Esophagus squamous epithelium (tissue), 5 donors: ENCODE data around the gene CMTM7. TPM values are rescaled to one million over a fixed set of nuclear protein-coding genes. Genes with fewer than 3 reads are reported as not detected.

ENCODE experiments used
- DNase-seq: peaks from one replicate; lab custom pipeline; 2025; lab: John Stamatoyannopoulos, UW
- H3K27ac ChIP-seq, 4 donors: fragments of 200-600 bp; sonication (generic); one replicate each; pipeline ENCODE4 v1.5.1; 2016 to 2019; ENCODE audit warnings: mild to moderate bottlenecking in 1 of 4
- H3K27me3 ChIP-seq, 4 donors: fragments of 200-600 bp; sonication (generic); 1 replicate in 3 of 4; 2 replicates in 1 of 4; pipeline versions ENCODE4 v1.5.1 to v1.6.0; 2017 to 2021; ENCODE audit warnings: antibody characterized with exemption in 1 of 4
- H3K36me3 ChIP-seq, 3 donors: fragments of 200-600 bp; sonication (generic); one replicate each; pipeline ENCODE4 v1.5.1; 2016 to 2019
- H3K4me1 ChIP-seq, 3 donors: fragments of 200-600 bp; sonication (generic); one replicate each; pipeline ENCODE4 v1.5.1; 2017 to 2019
- H3K4me3 ChIP-seq, 4 donors: fragments of 200-600 bp; sonication (generic); 1 replicate in 3 of 4; 2 replicates in 1 of 4; pipeline ENCODE4 v1.5.1; 2016 to 2019; ENCODE audit warnings: mild to moderate bottlenecking in 2 of 4, moderate library complexity in 1 of 4
- H3K9me3 ChIP-seq, 3 donors: fragments of 200-600 bp; sonication (generic); one replicate each; pipeline ENCODE4 v1.5.1; 2016 to 2019
- POLR2A ChIP-seq, 4 donors: fragments of 450-650 bp; IDR thresholded peaks; one replicate each; pipeline ENCODE4 v1.6.1; 2017; ENCODE audit warnings: antibody characterized with exemption in 4 of 4, mild to moderate bottlenecking in 4 of 4, moderate library complexity in 3 of 4
- WGBS, 2 donors: methylation state at CpG; one replicate each; pipeline ENCODE4 v1.1.5; 2018; 5-methylcytosine and 5-hydroxymethylcytosine counted together
- intact Hi-C: fragments of 100-400 bp; cut with DNase I; formaldehyde crosslinking; loops from one replicate; pipeline ENCODE4 v1.15.0; 2022
- total RNA-seq, 4 donors: library from RNA; depleted of rRNA; stranded (reverse); fragments of >200 nt; gene quantifications; one replicate each; pipeline ENCODE4 v1.1.0, GENCODE V29; 2016
- TF ChIP-seq, protein P1 (sequence below), 6 experiments: fragments of 450-650 bp in 4 of 6; fragments of 200-600 bp in 2 of 6; sonication (generic) in 2 of 6; IDR thresholded peaks; one replicate each; pipeline ENCODE4 v1.5.1; 2016 to 2019; ENCODE audit warnings: antibody characterized with exemption in 6 of 6, mild to moderate bottlenecking in 4 of 6, moderate library complexity in 4 of 6
- donor health status: DM: yes; HTN: yes; CAD: no.

The CMTM7 gene
- total RNA-seq, 4 donors from 2014 or later, result 0.35 to 6.7 (median 3.0) TPM; not detected in 1

DNA sequence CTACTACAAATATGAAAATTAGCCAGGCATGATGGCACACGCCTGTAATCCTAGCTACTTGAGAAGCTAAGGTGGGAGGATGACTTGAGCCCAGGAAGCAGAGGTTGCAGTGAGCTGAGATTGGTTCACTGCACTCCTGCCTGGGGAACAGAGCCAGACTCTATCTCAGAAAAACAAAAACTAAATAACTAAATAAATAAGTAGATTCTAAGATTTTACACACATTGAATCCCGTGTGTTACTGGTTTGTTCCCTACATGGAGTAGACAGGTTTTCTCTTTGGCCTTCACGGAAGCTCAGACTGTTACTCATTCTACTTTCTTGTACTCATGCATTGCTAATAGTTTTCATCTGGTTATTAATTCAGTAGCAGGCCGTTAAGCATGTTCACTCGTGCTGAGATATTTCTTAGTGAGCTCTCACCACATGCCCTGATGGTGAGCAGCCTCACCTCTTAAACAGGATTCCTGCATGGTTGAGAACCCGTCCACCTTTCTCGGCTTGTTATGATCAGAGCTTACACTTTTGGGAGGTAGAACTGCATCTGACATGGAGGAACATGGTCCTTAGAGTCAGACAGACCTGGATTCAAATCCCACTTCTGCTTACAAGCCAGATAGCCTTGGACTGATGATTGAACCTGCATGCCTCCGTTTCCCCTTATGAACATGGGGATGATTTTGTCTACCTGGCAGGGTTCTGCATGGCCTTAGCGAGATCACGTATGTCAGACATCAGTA is 49.1 kb downstream of the CMTM7 start:
- peaks cover 0 to 97% (median 0%) of the 10 kb centered on the region in 4 donors for H3K27me3 ChIP-seq
- H3K4me1 ChIP-seq, result peaks cover 0 to 16% (median 0%) of the 10 kb centered on the region in 3 donors
- H3K9me3 ChIP-seq, result no peaks in the 10 kb centered on the region
- DNase-seq, result no peak
- TF ChIP-seq, protein P1, sequence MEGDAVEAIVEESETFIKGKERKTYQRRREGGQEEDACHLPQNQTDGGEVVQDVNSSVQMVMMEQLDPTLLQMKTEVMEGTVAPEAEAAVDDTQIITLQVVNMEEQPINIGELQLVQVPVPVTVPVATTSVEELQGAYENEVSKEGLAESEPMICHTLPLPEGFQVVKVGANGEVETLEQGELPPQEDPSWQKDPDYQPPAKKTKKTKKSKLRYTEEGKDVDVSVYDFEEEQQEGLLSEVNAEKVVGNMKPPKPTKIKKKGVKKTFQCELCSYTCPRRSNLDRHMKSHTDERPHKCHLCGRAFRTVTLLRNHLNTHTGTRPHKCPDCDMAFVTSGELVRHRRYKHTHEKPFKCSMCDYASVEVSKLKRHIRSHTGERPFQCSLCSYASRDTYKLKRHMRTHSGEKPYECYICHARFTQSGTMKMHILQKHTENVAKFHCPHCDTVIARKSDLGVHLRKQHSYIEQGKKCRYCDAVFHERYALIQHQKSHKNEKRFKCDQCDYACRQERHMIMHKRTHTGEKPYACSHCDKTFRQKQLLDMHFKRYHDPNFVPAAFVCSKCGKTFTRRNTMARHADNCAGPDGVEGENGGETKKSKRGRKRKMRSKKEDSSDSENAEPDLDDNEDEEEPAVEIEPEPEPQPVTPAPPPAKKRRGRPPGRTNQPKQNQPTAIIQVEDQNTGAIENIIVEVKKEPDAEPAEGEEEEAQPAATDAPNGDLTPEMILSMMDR (IDR thresholded peaks at IDR 0.05), result no peak
- TF ChIP-seq POLR2A (IDR thresholded peaks at IDR 0.05), result no peak
- no peak overlapping the region for H3K27ac ChIP-seq
- H3K4me3 ChIP-seq, result no peak overlapping the region
- WGBS, 2 donors, result 67 to 77% methylated on average over 10 of the region's 10 CpGs
- intact Hi-C loops, result no loop called here
- H3K36me3 ChIP-seq, result peaks cover 0 to 5% (median 0%) of the 10 kb centered on the region in 3 donors

GRCh38 chr3:32442766-32443165 is 51.1 kb downstream of the CMTM7 start:
- no peak overlapping the region for H3K4me3 ChIP-seq
- intact Hi-C loops, result no loop called here
- no peaks in the 10 kb centered on the region for H3K9me3 ChIP-seq
- no peak overlapping the region for H3K27ac ChIP-seq
- peaks cover 0 to 97% (median 0%) of the 10 kb centered on the region in 4 donors for H3K27me3 ChIP-seq
- TF ChIP-seq, protein P1 (IDR thresholded peaks at IDR 0.05), result no peak
- no peak for TF ChIP-seq POLR2A (IDR thresholded peaks at IDR 0.05)
- 92 to 93% methylated on average over 3 of the region's 3 CpGs for WGBS, 2 donors
- H3K36me3 ChIP-seq, result peaks cover 0 to 5% (median 0%) of the 10 kb centered on the region in 3 donors
- peaks cover 0 to 16% (median 0%) of the 10 kb centered on the region in 3 donors for H3K4me1 ChIP-seq
- DNase-seq, result no peak

DNA sequence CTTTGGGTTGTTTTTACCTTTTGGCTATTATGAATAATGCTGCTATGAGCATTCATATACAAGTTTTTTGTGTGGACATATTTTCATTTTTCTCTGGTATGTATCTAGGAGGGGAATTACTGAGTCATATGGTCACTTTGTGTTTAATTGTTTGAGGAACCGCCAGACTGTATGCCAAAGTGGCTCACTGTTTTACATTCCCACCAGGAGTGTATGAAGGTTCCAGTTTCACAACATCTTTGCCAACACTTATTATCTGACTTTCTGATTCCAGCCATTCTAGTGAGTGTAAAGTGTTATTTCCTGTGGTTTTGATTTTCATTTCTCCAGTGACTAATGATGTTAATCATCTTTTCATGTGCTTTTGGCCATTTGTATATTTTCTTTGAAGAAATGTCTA is 51.8 kb downstream of the CMTM7 start:
- no peak for DNase-seq
- Histone ChIP-seq H3K4me1 (peaks cover 0 to 16% (median 0%) of the 10 kb centered on the region in 3 donors), H3K4me3 (no peak overlapping the region), H3K27ac (no peak overlapping the region), H3K9me3 (no peaks in the 10 kb centered on the region), H3K36me3 (peaks cover 0 to 5% (median 0%) of the 10 kb centered on the region in 3 donors), H3K27me3 (peaks cover 0 to 97% (median 0%) of the 10 kb centered on the region in 4 donors)
- intact Hi-C loops, result no loop called here
- WGBS, 2 donors, result 33% methylated on average over 1 of the region's 1 CpG
- TF ChIP-seq, protein P1 (IDR thresholded peaks at IDR 0.05), result no peak
- TF ChIP-seq POLR2A (IDR thresholded peaks at IDR 0.05), result no peak

DNA sequence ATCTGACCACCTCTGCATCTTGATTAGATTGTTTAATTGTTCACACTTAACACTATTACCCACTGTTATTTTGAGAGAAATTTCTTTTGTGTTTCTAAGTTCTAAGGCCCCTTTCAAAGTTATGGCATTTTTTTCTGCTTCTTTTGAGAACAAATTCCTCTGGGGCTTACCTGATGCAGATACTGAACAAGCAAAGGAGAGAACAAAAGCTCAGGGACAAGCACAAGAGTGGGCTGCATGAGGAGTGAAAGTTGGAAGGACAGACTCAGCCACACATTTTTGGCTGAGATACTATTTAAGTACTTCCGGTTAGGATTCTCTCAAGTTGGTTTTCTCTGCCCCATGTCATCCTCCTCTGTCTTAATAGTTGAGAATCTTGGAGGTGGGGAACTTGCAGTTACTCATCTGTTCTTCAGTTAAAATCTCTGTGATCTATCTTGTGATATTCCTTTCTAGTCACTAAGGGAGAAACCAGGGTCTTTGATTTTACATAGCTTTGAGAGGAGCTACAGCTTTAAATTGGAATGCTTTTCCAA is 56.3 kb downstream of the CMTM7 start:
- H3K4me1 ChIP-seq, result no peaks in the 10 kb centered on the region
- no peak for DNase-seq
- WGBS, 2 donors, result 65 to 82% methylated on average over 1 of the region's 1 CpG
- TF ChIP-seq POLR2A (IDR thresholded peaks at IDR 0.05), result no peak
- TF ChIP-seq, protein P1 (IDR thresholded peaks at IDR 0.05), result no peak
- no peak overlapping the region for H3K27ac ChIP-seq
- no peaks in the 10 kb centered on the region for H3K9me3 ChIP-seq
- intact Hi-C loops, result no loop called here
- no peak overlapping the region for H3K4me3 ChIP-seq
- peaks cover 0 to 6% (median 0%) of the 10 kb centered on the region in 3 donors for H3K36me3 ChIP-seq
- H3K27me3 ChIP-seq, result peaks cover 0 to 97% (median 0%) of the 10 kb centered on the region in 4 donors
